Hematopoietic multipotent progenitor cell treated with erythropoietin and hydrocortisone succinate and interleukin-3 and kit ligand, for 6 days (in vitro differentiated cells): ENCODE data around the gene APC2.
"Not testable (repeated sequence)": the region's sequence is repeated elsewhere in the genome, so short reads cannot be mapped to it uniquely, and the experiment has no call there.

Experiments
- DNase-seq: peaks from one replicate; pipeline ENCODE4 v3.0.0-alpha.2; 2015

Gene APC2

GRCh38 chr19:1497578-1498235 lies 47.8 kb downstream of the APC2 start:
- DNase-seq, result no peak

GRCh38 chr19:1499231-1499630 lies 49.3 kb downstream of the APC2 start:
- DNase-seq, result not testable (repeated sequence)

DNA sequence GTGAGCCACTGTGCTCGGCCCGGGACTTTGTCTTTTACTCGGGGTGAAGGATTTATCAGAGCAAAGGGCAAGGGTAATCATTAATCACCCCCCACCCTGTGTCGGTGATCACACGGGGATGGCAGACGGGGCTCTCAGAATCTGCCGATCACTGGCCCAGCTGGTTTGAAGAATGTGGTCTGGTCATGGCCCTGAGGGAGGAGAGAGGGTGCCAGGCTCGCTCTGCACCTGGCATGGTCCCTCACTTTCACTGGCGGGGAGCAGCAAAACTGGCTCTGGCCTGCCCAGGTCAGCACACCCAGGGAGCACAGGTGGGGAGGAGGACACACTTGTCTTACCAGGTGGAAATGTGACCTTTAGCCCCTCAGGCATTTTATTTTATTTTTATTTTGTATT lies 51.3 kb downstream of the APC2 start:
- no peak for DNase-seq

DNA sequence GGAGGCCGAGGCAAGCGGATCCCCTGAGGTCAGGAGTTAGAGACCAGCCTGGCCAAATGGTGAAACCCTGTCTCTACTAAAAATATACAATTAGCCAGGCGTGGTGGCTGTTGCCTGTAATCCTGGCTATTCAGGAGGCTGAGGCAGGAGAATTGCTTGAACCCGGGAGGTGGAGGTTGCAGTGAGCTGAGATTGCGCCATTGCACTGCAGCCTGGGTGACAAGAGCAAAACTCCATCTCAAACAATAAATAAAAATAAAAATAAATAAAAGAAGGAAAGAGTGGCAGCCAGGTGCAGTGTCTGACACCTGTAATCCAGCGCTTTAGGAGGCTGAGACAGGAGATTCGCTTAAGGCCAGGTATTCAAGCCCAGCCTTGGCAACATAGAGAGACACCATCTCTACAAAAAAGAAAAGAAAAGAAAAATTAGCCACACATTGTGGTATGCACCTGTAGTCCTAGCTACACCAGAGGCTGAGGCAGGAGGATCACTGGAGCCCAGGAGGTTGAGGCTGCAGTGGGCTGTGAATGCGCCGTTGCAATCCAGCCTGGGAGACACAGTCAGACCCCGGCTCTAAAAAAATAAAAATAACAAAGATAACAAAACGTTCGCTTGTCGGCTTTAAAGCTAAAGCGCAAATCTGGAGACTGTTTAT lies 52.6 kb downstream of the APC2 start:
- DNase-seq, result no peak

- peak; percentile 79 for DNase-seq
Observed at GRCh38 chr19:1503089-1503924, 53.4 kb downstream of the APC2 start.

GRCh38 chr19:1503925-1504773 lies 54.2 kb downstream of the APC2 start:
- DNase-seq, result no peak

DNA sequence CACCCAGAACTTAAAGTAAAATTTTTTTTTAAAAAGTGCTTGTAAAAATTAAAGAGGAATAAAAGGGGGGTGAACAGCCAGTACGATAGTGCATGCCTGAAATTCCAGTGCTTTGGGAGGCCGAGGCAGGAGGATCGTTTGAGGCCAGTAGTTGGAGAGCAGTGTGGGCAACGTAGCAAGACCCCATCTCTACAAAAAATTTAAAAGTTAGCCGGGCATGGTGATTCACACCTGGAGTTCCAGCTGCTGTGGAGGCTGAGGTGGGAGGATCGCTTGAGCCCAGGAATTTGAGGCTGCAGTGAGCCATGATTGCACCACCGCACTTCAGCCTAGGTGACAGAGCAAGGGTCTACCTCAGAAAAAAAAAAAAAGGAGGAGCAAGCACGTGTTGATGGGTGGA lies 55.1 kb downstream of the APC2 start:
- DNase-seq, result no peak

DNA sequence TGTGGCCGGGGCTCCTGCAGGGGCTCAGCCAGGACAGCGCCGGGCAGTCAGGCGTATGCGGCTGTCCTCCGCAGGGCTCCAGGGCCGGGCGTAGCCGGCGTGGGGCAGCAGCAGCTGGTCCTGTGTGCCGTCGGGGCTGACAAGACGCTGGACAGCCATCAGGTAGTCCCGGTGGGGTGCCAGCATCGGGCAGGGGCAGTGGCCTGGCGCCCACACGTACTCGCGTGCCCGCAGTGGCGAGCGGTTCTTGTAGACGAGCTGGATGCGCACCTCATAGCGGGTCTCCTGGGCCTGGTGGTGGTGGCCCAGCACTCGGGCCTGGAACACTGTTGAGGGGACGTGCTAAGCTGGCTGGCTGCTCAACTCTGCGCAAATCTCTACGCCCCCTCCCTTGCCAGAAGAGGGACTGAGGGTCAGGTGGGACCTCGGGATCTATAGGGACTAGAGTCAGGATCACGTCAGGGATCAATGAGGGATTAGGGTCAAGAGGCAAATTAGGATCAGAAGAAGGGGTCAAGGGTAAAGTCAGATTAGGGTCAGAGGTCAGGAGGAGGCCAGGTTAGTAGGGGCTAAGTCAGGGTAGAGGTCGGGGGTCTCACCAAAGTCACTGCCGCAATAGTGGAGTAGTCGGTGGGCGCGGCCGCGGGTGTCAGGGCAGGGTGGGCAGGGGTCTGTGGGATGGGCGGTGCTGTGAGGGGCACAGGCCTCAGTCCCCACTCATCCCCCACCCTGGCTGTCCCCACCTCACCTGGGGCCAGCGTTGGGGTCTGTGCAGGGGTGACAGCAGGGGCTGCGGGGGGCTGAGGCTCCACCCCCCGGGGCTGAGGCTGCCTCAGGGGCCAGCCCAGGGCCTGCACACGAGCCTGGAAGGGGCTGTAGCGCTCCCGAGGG lies 56.3 kb downstream of the APC2 start:
- DNase-seq, result no peak

DNA sequence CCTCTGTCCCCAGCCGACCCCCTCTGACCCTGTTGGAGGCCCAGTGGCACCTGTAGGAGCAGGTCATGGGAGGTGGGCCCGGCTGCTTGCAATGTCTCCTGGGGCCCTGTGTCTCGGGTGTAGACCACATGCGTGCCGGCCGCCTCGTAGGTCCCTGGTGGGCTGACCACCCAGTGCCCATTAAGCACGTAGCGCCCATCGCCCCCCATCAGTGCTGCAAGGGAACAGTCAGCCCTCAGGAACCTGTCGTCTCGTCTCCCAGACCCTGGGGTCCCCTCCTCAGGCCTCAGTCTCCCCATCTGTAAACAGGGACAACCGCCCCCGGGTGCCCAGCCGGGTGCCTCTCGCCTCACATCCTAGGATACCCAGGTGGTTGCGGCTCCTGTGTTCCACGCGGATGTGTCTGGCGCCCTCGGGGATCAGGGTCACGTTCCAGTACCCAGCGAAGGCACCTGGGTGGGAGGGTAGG lies 57.3 kb downstream of the APC2 start:
- DNase-seq, result no peak

- peak; percentile 97 for DNase-seq
Observed at GRCh38 chr19:1507763-1508506, 58.0 kb downstream of the APC2 start.

DNA sequence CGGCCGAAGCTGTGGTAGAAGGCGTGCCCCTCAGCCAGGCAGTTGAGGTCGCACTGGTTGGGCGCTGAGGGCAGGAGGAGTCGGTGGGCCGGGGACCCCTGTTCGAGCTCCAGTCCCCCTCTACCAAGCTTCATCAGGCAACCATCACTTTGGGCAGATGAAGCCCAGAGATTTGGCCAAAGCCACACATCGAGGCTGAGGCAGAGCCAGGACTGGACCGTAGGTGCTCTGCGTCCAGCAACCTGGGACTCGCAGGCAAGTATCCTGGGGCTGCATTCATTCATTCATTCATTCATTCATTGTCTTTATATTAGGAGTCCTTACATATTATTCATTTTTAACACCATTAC lies 58.6 kb downstream of the APC2 start:
- DNase-seq, result no peak

DNA sequence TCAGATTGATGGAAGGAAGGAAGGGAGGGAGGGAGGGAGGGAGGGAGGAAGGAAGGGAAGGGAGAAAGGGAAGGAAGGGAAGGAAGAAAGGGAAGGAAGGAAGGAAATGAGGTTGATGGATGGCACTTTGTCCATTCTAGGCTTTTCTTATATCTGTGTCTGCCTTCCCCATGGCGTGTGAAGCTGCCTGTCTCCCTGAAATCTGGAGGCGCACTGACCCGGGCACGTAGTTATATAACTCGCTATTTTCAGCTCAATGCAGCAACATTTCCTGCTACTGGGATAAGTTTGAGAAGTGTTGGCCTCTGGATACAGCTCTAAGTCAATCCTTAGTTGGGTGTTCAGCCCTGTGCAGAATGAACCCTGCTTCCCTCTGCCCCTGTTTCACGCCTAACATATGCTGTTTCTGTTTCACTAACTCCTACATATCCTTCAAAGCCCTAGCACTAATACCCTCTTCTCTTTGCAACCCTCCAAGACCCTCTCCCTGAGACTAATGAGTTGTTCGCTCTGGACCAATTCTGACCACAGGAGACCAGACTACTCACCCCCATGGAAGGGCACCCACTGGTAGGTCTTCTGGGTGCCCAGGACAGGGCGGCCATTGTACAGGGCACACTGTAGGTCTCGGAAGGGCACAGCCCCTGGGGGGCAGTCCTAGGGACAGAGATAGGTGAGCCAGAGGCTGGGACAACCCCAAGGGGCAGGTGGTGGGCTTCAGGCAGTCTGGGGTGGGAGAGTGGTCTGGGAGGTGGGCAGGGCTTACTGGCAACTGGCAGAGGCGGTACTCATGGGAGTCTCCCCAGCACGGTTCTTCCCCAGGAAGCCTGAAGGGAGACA lies 59.9 kb downstream of the APC2 start:
- DNase-seq, result no peak

DNA sequence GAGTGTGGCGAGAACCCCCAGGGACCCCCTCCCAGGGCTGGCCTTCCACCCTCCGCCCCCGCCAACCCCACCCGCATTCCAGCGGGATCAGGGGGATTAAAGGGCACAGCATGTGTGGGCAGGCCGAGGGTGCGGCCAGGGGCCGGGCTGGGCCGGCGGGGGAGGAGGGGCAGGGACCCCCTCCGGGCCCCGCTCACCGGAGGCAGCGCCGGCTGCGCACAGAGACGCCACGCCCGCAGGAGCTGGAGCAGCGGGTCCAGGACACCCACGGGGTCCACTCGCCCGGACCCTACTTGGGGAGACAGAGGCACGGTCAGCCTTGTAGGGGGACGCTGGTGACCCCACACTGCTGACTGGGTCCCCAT lies 60.5 kb downstream of the APC2 start:
- DNase-seq, result no peak

GRCh38 chr19:1510807-1511206 lies 60.9 kb downstream of the APC2 start:
- DNase-seq, result no peak

DNA sequence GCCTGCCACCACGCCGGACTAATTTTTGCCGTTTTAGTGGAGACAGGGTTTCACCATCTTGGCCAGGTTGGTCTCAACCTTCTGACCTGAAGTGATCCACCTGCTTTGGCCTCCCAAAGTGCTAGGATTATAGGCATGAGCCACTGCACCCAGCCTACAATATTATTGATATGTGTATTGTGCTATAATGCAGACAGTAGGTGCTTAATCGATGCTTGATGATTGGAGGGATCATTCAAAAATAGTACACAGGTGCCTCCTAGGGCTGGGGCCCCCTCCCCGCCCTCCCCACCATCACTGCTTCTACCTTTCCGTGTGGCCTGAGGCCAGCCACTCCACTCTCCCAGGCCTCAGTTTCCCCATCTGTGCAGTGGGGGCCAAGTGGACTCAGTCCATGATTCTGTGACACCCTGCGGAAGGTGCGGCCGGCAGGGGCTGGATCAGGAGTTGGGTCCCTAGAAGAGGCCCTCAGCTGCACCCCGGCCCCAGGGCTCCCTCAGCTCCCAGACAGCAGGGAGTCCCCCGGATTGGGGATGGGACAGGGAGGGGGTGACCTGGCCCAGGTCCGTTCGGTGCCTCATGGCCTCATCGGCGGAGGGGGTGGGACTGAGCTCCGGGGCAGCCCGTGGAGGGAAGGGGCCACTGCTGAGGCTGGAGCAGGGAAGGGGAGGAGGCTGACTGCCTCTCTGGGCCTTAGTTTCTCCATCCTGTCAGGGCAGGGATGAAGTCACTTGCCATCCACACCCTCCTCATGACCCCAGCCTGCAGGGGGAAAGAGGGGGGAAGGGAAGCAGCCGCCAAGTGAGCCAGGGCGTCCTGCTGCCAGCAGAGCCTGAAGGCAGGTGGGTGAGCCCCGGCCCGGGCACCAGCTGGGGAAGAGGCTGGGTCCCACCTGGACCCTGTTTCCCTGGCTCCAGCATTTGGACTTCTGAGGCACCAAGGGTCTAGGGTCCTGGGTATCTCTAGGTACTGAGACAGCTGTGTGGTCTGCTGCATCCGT lies 61.7 kb downstream of the APC2 start:
- DNase-seq, result no peak

- DNase-seq, result peak; percentile 85
Observed at GRCh38 chr19:1512671-1513498, 63.0 kb downstream of the APC2 start, which contains the start of gene ADAMTSL5. ADAMTSL5 (minus strand) TSS chr19:1513019; CDS start chr19:1510943, 2,076 bp downstream.

DNA sequence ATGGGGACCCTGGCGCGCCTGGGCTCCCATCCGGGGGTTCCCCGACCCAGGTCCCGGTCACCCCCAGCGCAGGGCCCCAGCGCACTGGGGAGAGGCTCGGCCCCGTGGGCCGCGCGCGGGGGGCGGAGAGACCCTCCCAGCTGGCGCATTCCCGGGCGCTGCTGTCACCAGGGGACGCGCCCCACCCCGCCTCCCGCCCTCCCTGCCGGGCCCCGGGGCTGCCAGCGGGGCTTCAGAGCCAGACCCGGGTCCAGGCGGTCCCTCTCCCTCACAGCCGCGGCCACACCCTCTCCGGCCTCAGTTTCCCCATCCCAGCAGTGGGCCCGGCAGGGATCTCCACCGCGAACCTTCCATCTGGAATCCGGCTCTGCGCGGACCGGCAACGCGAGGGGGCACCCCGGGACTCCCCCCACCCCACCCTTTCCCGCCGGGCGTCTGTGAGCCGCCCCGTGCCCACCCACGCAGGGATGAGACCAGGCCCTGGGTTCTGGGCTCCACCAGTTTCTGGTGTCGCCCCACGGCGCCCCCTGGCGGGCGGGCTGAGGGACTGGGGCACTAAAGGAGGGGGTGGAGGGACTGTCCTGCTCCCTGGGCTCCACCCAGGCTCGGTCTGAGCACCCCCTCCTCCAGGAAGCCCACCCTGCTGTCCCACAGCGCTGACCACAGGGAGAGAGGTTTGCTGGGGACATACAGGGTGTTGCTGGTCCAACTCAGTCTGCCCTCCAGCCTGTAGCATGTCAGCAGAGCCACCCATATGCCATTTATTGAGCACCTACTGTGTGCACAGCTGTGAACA lies 63.8 kb downstream of the APC2 start:
- peak; percentile 78 for DNase-seq
